GF-D8 (cell line): ENCODE data around the gene IGF2BP1.
"Not testable (repeated sequence)": the region's sequence is repeated elsewhere in the genome, so short reads cannot be mapped to it uniquely, and the experiment has no call there.

Source experiments
- DNase-seq: peaks from one replicate; lab custom pipeline; 2025; lab: John Stamatoyannopoulos, UW

IGF2BP1 gene

DNA sequence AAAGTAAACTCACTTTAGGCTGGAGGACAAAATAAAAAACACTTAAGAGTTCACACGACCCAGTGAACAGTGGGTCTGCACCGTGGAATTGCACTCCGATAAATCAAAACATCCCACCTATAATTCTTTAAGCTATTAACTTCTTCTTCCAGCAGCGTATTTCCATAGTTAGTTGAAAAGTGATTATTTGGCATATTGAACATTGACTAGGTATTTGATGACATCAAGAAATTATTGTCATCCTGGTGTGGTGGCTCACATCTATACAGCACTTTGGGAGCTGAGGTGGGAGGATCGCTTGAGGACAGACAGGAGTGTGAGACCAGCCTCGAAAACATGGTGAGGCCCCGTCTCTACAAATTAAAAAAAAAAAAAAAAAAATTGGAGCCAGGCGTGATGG is 23.4 kb downstream of the IGF2BP1 start:
- DNase-seq, result no peak

DNA sequence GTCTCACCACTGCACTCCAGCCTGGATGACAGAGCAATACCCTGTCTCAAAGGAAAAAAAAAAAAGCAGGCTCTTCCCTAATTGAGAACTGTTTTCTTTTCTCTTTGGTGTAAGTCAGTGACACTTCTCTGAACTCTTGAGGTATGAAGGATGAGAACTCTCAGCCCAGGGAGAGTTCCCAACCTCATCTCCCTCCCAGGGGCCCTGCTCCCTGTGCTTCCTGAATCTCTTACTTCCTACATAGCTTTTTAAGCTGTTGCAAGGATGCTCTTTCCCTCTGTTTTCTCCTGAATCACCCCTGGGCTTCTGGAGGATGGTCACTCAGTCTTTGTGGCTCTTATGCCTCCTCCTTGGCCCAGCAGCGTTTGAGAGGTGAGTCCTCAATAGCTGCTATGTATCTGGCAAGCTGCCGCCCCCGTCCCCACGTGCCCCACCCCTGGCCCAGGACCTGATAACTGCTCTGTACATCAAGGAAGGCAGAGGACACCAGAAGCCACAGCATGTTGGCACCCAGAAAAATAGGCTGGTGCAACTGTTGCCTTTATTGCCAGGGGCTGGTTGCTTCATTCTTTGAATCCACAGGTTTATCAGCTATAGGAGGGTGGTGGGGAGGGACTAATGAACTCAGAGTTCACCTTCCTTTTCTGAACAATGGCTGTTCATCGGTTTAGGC is 24.0 kb downstream of the IGF2BP1 start:
- no peak for DNase-seq

DNA sequence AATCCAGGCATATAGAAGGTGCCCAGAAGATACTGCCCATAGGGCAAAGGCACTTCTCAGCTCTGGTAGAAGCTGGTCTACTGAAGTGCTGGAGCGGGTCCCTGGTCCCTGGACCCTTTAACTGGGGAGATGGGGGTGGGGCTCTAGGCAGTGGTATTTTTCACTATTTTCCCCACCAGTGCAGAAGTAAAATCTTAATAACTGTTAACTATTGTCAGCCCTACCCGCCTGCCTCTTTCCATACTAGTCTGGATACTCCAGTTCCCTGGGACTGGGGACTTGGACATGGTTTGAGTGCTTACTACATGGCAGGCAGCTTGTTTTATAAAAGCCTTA is 24.6 kb downstream of the IGF2BP1 start:
- DNase-seq, result no peak

DNA sequence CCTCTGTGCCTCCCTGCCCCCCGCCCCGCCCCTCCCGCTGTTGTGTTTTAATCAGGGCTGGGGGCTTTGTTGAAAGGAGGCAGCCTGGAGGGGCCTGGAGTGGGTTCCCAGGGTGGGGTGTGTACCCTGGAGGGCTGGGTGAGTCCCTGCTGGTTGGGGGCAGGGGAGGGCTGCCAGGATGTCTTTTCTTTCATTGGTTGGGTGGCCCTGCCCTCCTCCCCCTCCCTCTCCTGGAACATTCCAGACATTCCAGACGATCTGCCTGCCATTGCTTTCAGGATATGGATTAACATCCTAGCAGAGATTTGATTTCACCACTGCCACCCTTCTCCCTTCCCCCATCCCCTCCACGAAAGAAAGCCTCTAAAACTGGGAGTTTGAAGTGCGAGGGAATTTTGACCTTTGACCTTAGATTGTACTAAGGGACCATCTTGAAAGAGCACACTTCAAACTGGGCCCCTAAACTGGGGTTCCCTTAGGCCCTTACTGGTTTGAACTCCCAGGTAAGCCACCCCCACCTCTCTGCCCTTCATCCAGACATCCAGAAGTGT is 25.3 kb downstream of the IGF2BP1 start:
- DNase-seq, result no peak

DNA sequence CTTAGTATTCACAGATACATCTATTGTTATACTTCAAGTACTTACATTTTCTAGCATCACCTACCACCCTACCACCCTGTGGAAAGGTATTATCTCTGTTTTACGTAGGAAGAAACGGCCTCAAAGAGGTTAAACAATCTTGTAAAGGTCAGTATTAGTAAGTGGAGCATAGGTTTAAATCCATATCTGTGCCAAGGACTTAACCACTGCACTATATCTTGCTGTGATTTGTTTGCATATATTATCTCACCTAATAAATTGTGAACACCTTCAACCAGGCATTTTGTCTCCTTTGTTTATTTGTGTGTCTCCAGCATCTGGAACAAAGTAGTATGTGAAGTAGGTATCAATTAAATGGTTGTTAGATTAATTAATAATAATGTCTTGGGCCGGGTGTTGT is 27.3 kb downstream of the IGF2BP1 start:
- DNase-seq, result no peak

DNA sequence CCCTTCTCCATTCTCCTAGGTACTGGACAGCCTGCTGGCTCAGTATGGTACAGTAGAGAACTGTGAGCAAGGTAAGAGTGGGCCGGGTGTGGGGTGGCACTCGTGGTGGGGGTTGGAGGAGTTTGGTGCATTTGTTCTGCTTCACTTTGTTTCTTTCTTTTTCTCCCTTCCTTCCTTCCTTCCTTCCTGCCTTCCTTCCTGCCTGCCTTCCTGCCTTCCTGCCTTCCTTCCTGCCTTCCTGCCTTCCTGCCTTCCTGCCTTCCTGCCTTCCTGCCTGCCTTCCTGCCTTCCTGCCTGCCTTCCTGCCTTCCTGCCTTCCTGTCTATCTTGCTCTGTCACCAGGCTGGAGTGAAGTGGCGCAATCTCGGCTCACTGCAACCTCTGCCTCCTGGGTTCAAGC is 29.3 kb downstream of the IGF2BP1 start:
- not testable (repeated sequence) for DNase-seq

DNA sequence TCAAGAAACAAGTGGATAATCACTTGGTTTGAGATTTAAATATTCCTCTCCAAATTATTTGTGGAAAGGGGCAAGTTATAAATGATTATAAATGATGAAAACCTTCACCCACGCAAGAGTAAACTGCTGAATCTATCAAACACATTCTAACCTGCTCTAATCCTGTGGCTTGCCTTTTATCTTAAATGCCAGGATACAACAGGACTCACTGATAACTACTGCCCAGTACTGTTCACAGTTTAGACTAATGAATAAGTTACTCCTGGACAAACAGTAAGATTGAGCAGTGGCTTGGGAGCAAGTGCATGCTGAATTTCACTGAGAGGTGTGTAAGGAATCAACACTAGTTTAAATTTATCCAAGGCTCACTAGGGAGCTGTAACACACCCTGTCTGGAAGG is 31.1 kb downstream of the IGF2BP1 start:
- DNase-seq, result no peak

DNA sequence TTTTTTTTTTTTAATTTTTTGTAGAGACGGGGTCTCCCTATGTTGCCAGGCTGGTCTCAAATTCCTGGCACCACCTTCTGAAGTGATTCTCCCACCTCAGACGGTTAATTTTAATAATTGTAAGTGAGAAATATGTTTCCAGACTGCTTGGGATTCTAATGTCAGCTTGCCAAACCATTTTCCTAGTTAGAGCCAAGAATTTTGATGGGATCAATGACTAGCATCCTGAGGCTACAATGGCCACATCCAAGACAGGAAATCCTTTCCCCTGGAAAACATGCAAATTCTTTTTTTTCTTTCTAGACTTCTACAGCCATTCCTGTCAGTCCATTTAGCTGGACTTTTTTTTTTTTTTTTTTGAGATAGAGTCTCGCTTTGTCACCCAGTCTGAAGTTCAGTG is 32.6 kb downstream of the IGF2BP1 start:
- DNase-seq, result no peak

DNA sequence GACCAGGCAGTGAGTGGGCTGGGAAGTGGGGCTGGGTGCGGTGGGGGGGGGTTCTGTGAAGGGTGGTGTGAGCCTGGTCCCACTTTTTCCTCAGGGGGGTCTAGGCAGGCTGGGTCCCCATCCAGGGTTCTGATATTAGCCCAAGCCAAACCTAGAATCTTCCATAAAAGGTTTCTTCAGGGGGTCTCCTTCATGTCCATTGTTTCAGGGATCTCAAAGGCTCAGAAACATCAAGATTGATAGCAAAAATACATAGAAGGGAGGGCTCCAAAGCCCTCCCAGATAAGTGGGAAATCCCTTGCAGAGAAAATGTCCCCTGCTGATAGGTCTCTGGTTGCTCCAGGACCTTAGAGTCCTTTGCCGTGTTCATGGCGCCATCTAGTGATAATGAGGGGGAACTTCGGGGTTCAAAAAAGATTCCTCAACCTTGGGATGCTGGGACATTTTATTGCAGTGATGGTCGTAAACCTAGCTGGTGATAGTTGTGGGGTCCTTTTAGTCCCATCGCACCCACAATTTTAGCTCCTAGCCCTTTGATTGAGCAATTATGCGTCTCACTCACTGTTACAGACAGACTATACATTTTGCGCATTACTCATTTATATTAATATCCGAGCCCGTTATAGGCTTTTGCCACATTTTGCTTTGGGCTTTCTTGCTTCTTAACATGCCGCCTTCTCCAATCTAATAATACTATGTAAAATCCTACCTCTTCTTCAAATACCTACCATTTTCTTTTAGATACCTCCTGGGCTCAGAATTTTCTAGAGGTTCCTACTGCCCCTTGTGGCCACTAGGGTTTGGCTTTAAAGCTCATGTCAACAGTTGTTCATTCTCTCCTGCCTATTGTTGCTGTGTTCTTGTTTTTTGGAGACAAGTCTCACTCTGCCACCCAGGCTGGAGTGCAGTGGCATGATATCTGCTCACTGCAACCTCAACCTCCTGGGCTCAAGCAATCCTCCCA is 35.1 kb downstream of the IGF2BP1 start:
- DNase-seq, result peak; percentile 6

DNA sequence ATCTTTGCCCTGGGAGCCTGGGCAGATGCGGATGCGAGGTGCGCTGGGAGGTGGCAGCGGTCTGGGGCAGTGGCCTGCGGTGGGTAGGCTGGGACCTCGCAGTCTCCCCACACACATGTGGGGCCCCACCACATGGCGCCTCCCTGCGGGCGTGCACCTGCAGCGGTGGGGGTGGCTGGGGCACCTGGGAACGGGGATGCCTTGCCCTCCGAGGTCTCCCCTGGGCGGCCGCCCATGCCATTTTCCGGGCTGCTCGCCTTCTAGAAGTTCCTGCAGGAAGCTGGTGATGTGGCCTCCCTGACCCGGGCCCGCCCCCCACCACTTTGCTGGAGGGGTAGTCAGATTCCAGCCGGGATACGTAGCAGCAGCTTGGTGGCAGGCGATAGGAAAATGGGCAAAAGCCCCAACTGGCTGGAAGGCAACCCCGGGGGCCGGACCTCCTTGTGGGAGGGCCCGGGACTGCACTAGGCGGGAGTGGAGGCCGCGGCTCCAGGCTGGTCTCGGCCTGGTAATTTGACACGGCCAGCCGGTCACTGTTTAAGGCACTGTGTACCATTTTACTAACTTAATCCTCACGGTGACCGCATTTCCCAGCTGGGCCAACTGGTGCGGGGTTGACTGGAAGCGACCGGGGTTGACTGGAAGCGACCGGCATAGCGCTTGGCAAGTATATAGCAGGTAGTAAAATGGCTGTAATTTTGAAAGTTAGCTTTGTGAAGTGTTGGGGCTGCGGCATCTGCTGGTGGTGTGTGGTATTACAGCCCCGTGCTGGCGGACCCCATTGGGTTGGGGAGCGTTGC is 38.5 kb downstream of the IGF2BP1 start:
- no peak for DNase-seq

DNA sequence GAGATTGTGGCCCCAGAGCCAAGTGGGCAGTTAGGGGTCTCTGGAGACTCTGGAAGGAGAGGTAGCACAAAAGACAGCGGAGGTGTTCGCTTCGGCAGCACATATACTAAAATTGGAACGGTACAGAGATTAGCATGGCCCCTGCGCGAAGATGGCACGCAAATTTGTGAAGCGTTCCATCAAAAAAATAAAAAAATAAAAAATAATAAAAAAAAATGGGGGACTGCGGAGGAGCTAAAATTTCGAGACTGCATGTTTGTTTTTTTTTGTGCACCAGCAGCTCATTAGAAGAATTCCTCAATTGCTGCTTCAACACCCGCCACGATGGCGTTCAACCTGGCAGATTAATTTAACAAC is 39.1 kb downstream of the IGF2BP1 start:
- DNase-seq, result no peak

DNA sequence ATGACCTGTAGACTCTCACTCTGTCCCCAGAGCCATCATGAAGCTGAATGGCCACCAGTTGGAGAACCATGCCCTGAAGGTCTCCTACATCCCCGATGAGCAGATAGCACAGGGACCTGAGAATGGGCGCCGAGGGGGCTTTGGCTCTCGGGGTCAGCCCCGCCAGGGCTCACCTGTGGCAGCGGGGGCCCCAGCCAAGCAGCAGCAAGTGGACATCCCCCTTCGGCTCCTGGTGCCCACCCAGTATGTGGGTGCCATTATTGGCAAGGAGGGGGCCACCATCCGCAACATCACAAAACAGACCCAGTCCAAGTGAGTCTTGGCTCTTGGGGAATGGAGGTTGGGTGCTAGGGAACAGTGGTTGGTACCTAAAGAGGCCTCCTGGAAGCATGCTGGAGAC is 41.0 kb downstream of the IGF2BP1 start:
- no peak for DNase-seq

DNA sequence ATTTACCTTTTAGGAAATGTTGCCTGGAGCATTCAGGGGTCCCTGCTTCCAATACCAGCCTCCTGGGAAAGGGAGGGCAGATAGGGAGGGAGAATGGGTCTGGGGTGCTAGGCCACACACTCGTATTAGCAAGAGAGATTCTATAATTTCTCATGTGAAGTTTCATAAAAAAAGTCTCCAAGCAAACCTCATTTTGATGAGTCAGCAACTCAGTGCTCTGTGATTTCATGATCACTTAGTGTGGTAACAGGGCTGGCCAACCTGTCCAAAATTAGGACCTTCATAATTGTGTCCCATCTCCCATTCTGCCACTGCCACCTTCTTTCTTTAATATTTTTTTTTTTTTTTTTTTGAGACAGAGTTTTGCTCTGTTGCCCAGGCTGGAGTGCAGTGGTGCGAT is 41.4 kb downstream of the IGF2BP1 start:
- DNase-seq, result no peak

DNA sequence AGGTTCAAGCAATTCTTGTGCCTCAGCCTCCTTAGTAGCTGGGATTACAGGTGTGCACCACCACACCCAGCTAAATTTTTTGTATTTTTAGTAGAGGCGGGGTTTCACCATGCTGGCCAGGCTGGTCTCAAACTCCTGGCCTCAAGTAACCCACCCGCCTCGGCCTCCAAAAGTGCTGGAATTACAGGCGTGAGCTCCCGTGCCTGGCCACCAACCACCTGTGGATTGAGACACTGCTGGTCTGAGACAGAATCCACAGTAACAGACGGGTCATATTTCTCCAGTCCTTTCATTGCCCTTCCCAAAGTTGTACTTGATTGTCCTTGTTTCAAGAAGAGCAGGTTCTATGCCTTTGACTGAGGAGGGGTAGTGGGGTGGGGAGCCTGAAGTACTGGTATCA is 42.3 kb downstream of the IGF2BP1 start:
- DNase-seq, result not testable (repeated sequence)

DNA sequence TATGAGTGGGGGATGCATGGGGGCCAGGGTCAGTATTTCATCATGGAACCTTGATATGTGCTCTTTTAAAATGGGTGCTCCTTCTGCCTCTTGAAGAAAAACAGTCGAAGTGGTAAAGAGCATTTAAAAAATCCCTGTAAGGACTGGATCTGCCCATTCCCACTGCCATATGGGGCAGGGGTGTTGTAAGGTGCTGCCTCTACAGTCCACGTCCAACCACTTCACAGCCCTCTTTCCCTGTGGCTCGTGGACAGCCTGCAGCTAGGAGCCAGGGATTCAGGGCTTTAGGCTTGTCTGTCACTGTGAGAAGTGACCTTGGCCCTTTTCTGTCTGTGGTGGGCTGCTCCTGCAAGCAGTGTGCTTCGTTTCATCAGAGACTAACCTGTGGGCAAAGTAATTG is 44.3 kb downstream of the IGF2BP1 start:
- DNase-seq, result no peak

DNA sequence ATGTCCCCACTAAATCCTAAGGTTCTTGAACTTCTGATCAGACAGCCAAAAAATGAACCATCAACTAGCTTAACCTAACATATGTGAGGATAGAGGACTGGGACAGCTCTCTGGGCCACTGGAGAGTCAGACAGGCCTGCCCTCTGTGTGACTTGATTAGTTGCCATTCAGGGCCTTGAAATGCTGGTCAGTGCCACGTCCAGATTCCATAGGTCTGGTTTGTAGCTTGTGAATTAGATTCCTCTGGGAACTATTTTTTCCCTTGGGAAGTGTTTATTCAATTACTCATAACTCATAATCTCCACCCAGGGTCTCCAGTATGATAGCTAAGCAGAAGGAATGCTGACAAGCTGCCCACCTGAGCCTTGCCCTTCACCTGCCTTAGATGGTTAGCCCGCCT is 48.2 kb downstream of the IGF2BP1 start:
- DNase-seq, result no peak

DNA sequence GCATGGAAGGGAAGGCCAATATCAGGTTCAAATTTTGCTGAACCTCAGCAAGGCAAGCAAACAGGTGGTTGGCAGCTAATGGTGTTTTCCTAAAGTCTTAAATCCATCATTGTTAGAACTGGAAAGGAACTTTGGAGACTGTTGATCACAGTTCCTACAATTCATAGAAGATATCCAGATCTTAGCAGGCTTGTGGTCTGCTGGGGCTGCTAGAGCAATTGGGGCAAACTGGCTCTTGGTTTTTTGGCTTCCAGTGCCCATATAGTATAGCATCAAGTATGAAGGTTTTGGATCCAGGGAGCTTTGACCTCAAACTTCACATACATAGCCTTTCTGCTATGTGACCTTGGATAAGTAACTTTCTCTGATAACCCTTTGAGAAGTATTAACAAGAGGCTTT is 49.7 kb downstream of the IGF2BP1 start:
- no peak for DNase-seq

DNA sequence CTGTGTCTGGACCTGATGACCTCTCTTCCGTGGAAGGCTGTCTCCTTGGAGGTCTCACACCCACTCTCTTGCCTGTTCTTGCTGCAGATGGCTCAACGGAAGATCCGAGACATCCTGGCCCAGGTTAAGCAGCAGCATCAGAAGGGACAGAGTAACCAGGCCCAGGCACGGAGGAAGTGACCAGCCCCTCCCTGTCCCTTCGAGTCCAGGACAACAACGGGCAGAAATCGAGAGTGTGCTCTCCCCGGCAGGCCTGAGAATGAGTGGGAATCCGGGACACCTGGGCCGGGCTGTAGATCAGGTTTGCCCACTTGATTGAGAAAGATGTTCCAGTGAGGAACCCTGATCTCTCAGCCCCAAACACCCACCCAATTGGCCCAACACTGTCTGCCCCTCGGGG is 52.1 kb downstream of the IGF2BP1 start:
- DNase-seq, result no peak

DNA sequence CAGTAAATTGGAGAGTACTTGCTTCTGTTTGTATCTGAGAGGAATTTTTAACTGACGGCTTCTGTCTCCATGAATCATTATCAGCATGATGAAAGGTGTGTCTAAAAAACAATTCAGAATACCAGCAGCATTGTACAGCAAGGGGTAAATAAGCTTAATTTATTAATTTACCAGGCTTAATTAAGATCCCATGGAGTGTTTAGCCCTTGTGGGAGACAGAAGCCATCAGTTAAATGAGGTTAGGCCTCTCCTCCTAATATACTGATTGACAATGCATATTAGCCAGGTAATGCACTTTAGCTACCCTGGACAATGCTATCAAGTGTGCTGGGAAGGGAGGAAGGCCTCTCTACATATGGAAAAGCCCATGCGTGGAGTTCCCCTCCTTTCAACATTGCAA is 53.4 kb downstream of the IGF2BP1 start:
- no peak for DNase-seq

DNA sequence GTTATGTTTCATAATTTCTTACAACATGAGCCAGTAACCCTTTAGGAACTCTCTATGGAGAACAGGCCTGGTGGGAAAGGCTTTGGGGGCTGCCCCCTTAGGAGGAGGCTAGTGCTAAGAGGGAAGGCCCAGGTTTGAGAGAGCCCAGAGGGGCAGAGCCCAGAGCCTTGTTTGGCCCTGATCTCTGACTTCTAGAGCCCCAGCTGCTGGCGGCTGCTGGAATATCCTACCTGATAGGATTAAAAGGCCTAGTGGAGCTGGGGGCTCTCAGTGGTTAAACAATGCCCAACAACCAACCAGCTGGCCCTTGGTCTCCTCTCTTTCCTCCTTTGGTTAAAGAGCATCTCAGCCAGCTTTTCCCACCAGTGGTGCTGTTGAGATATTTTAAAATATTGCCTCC is 54.1 kb downstream of the IGF2BP1 start:
- no peak for DNase-seq

DNA sequence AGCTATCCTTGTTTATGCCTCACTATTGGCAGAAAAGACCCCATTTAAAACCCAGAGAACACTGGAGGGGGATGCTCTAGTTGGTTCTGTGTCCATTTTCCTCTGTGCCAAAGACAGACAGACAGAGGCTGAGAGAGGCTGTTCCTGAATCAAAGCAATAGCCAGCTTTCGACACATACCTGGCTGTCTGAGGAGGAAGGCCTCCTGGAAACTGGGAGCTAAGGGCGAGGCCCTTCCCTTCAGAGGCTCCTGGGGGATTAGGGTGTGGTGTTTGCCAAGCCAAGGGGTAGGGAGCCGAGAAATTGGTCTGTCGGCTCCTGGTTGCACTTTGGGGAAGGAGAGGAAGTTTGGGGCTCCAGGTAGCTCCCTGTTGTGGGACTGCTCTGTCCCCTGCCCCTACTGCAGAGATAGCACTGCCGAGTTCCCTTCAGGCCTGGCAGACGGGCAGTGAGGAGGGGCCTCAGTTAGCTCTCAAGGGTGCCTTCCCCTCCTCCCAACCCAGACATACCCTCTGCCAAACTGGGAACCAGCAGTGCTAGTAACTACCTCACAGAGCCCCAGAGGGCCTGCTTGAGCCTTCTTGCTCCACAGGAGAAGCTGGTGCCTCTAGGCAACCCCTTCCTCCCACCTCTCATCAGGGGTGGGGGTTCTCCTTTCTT is 56.1 kb downstream of the IGF2BP1 start:
- no peak for DNase-seq
